Common myeloid progenitor, CD34-positive (primary cell): ENCODE results near the gene TAF13. TPM values are rescaled to one million over a fixed set of nuclear protein-coding genes. Genes with fewer than 3 reads are reported as not detected.

Experiments
- CTCF ChIA-PET: fragments of 350-600 bp; sonication (Branson Sonifier 250); formaldehyde crosslinking; loops from one replicate; lab custom pipeline; 2021; ENCODE audit warnings: antibody characterized with exemption; lab: Charles Lee
- POLR2A ChIA-PET: fragments of 350-600 bp; sonication (Branson Sonifier 250); formaldehyde crosslinking; loops from one replicate; lab custom pipeline; 2021; ENCODE audit warnings: antibody characterized with exemption; lab: Charles Lee
- DNase-seq, 3 donors: peaks; one replicate each; pipeline versions ENCODE4 v3.0.0 to v3.0.0-alpha.2; 2013
- H3K27ac ChIP-seq, 2 experiments: 1 replicate in 1 of 2; 2 replicates in 1 of 2; pipeline ENCODE4 v1.7.0; 2013; ENCODE audit warnings: inconsistent platforms in 2 of 2, low read length in 2 of 2, mild to moderate bottlenecking in 2 of 2, low read depth in 1 of 2, moderate library complexity in 1 of 2; ENCODE audit not compliant: severe bottlenecking in 2 of 2, insufficient read depth in 1 of 2, poor library complexity in 1 of 2
- H3K27me3 ChIP-seq, 5 experiments: replicated peaks in 2 of 5; 1 replicate in 3 of 5; 2 replicates in 2 of 5; pipeline versions ENCODE4 v1.6.1 to v1.7.0; 2013; ENCODE audit warnings: low read length in 4 of 5, mild to moderate bottlenecking in 2 of 5, moderate library complexity in 2 of 5, inconsistent platforms in 1 of 5; ENCODE audit not compliant: insufficient read depth in 5 of 5, control insufficient read depth in 4 of 5
- H3K36me3 ChIP-seq, 4 experiments: 1 replicate in 2 of 4; 2 replicates in 2 of 4; pipeline versions ENCODE4 v1.6.1 to v1.7.0; 2013; ENCODE audit warnings: low read length in 3 of 4, control low read depth in 1 of 4, mild to moderate bottlenecking in 1 of 4; ENCODE audit not compliant: control insufficient read depth in 4 of 4, insufficient read depth in 4 of 4
- H3K4me1 ChIP-seq, 4 experiments: 1 replicate in 3 of 4; 2 replicates in 1 of 4; pipeline versions ENCODE4 v1.6.1 to v1.7.1; 2013; ENCODE audit warnings: low read length in 3 of 4, mild to moderate bottlenecking in 3 of 4, control low read depth in 1 of 4, inconsistent platforms in 1 of 4, moderate library complexity in 1 of 4; ENCODE audit not compliant: control insufficient read depth in 4 of 4, insufficient read depth in 4 of 4; ENCODE audit errors: control extremely low read depth in 1 of 4
- H3K4me3 ChIP-seq, 7 experiments: 1 replicate in 4 of 7; 2 replicates in 3 of 7; pipeline versions ENCODE4 v1.5.1 to v1.7.0; 2013; ENCODE audit warnings: mild to moderate bottlenecking in 7 of 7, low read length in 6 of 7, moderate library complexity in 6 of 7, inconsistent platforms in 2 of 7, low read depth in 2 of 7, control low read depth in 1 of 7; ENCODE audit not compliant: insufficient read depth in 4 of 7, control insufficient read depth in 1 of 7; ENCODE audit errors: extremely low read depth in 1 of 7
- H3K9me3 ChIP-seq, 5 experiments: 1 replicate in 4 of 5; 2 replicates in 1 of 5; pipeline versions ENCODE4 v1.6.1 to v1.7.1; 2013; ENCODE audit warnings: low read length in 4 of 5, mild to moderate bottlenecking in 2 of 5, inconsistent platforms in 1 of 5, low read depth in 1 of 5, moderate library complexity in 1 of 5; ENCODE audit not compliant: control insufficient read depth in 4 of 5, insufficient read depth in 2 of 5; ENCODE audit errors: control extremely low read depth in 1 of 5
- WGBS: methylation state at CpG from one replicate; pipeline ENCODE4 v1.1.5; 2013; ENCODE audit not compliant: insufficient coverage; 5-methylcytosine and 5-hydroxymethylcytosine counted together
- polyA plus RNA-seq: library from polyadenylated mRNA; unstranded; fragments of 120-200 nt; gene quantifications from one replicate; pipeline ENCODE4 v1.2.1, GENCODE V29; 2013

The TAF13 gene
- polyA plus RNA-seq, result 30.3 TPM

- Histone ChIP-seq H3K27ac (peak within 1 kb of the TSS; percentile 87 to 92), H3K27me3 (no peaks in the 10 kb centered on the region), H3K4me3 (peak within 1 kb of the TSS; percentile 73 to 94 (median 91)), H3K9me3 (no peaks in the 10 kb centered on the region), H3K4me1 (peaks cover 2 to 16% (median 10%) of the 10 kb centered on the region in 4 experiments), H3K36me3 (peaks cover 0 to 2% (median under 1%) of the 10 kb centered on the region in 4 experiments)
- POLR2A ChIA-PET, result interaction anchor here (1.1 to 1.8 kb wide), 2 partner anchors 15 to 24 kb away, joined by 5 to 8 read pairs; partner anchors contain the start of gene TMEM167B
- WGBS, result 4% methylated on average over 27 of the region's 39 CpGs
- CTCF ChIA-PET, result interaction anchor here (0.5 to 6.1 kb wide), 5 partner anchors 9 to 46 kb away, joined by 3 to 35 read pairs (median 5); partner anchors contain the start of genes TMEM167B and WDR47
- peak; percentile 90 to 93 (median 91) for DNase-seq
Observed at GRCh38 chr1:109075531-109076490, at the start of gene TAF13. TSS of gene TAF13 (minus strand) at chr1:109076003. CDS start at chr1:109075947, 56 bp downstream.

- no CpG with 5 or more reads among the region's 5 CpGs for WGBS
- ChIA-PET POLR2A (no interaction called here), CTCF (interaction anchor here (0.8 to 3.2 kb wide), 4 partner anchors 8 to 87 kb away, joined by 3 to 18 read pairs (median 4); a partner anchor contains a TSS)
- Histone ChIP-seq H3K27ac (no peak overlapping the region), H3K27me3 (peaks cover 4 to 36% (median 11%) of the 10 kb centered on the region in 5 experiments), H3K36me3 (no peaks in the 10 kb centered on the region), H3K4me1 (no peaks in the 10 kb centered on the region), H3K4me3 (no peak overlapping the region), H3K9me3 (no peaks in the 10 kb centered on the region)
- DNase-seq, result no peak
Observed at GRCh38 chr1:109120356-109120755, 44.6 kb upstream of the TAF13 start.

- Histone ChIP-seq H3K27me3 (peaks cover 10 to 58% (median 29%) of the 10 kb centered on the region in 5 experiments), H3K4me3 (no peak overlapping the region), H3K36me3 (no peaks in the 10 kb centered on the region), H3K9me3 (no peaks in the 10 kb centered on the region), H3K27ac (no peak overlapping the region), H3K4me1 (peaks cover 0 to 13% (median 11%) of the 10 kb centered on the region in 4 experiments)
- ChIA-PET CTCF (interaction anchor here (1.0 kb wide), 1 partner anchor 45 kb away, joined by 3 read pairs; no protein-coding TSS in a partner anchor), POLR2A (no interaction called here)
- no peak for DNase-seq
- 90% methylated on average over 3 of the region's 3 CpGs for WGBS
Observed at GRCh38 chr1:109118089-109118488, 42.3 kb upstream of the TAF13 start.

- H3K4me3 ChIP-seq, result no peak overlapping the region
- POLR2A ChIA-PET, result no interaction called here
- WGBS, result no CpG with 5 or more reads among the region's 1 CpG
- no peak for DNase-seq
- CTCF ChIA-PET, result interaction anchor here (0.5 to 0.9 kb wide), 2 partner anchors 18 to 57 kb away, joined by 3 to 4 read pairs; no protein-coding TSS in a partner anchor
- H3K36me3 ChIP-seq, result no peaks in the 10 kb centered on the region
- peaks cover 0 to 24% (median 22%) of the 10 kb centered on the region in 4 experiments for H3K4me1 ChIP-seq
- H3K27ac ChIP-seq, result no peak overlapping the region
- H3K27me3 ChIP-seq, result peaks cover 10 to 66% (median 29%) of the 10 kb centered on the region in 5 experiments
- H3K9me3 ChIP-seq, result no peaks in the 10 kb centered on the region
Observed at GRCh38 chr1:109116286-109116685, 40.5 kb upstream of the TAF13 start.

GRCh38 chr1:109115685-109116084, 39.9 kb upstream of the TAF13 start:
- ChIA-PET POLR2A (no interaction called here), CTCF (interaction anchor here (0.5 to 0.9 kb wide), 2 partner anchors 19 to 58 kb away, joined by 3 to 4 read pairs; no protein-coding TSS in a partner anchor)
- Histone ChIP-seq H3K27ac (no peak overlapping the region), H3K36me3 (no peaks in the 10 kb centered on the region), H3K4me1 (peaks cover 0 to 24% (median 22%) of the 10 kb centered on the region in 4 experiments), H3K4me3 (no peak overlapping the region), H3K27me3 (peaks cover 10 to 72% (median 29%) of the 10 kb centered on the region in 5 experiments), H3K9me3 (no peaks in the 10 kb centered on the region)
- 95% methylated on average over 2 of the region's 2 CpGs for WGBS
- peak in 1 of 3 donors; percentile 20 for DNase-seq

GRCh38 chr1:109114342-109114674, 38.5 kb upstream of the TAF13 start:
- Histone ChIP-seq H3K4me1 (peaks cover 0 to 24% (median 22%) of the 10 kb centered on the region in 4 experiments), H3K27me3 (peaks cover 13 to 84% (median 29%) of the 10 kb centered on the region in 5 experiments), H3K4me3 (peak overlapping the region in 3 of 7 experiments; percentile 9 to 64 (median 16)), H3K36me3 (no peaks in the 10 kb centered on the region), H3K9me3 (no peaks in the 10 kb centered on the region), H3K27ac (no peak overlapping the region)
- CTCF ChIA-PET, result interaction anchor here (0.8 to 1.4 kb wide), 5 partner anchors 12 to 107 kb away, joined by 3 to 5 read pairs (median 3); no protein-coding TSS in a partner anchor
- POLR2A ChIA-PET, result no interaction called here
- 16% methylated on average over 12 of the region's 12 CpGs for WGBS
- no peak for DNase-seq
